ENCODE data around the gene PTOV1. TPM values are rescaled to one million over a fixed set of nuclear protein-coding genes. Genes with fewer than 3 reads are reported as not detected.

The PTOV1 gene
- total RNA-seq, 2 donors from 2014 or later = 179 to 252 TPM

GRCh38 chr19:49807904-49808675 lies 42.9 kb upstream of the PTOV1 start:
- DNase-seq (ENCODE audit: low spot score) = no peak
- H3K4me3 ChIP-seq = peak overlapping the region in 1 of 2 donors; percentile 48
- no peaks in the 10 kb centered on the region for H3K9me3 ChIP-seq
- no peaks in the 10 kb centered on the region for H3K27me3 ChIP-seq (replicated peaks; ENCODE audit: insufficient read depth)
- intact Hi-C loops (cut with DNase I) = loop anchor here (2.0 kb wide), 1 partner anchor 41 kb away; the partner anchor contains the start of gene AP2A1
- no peaks in the 10 kb centered on the region for H3K36me3 ChIP-seq
- no peak for TF ChIP-seq POLR2AphosphoS5 (IDR thresholded peaks at IDR 0.05)
- peaks cover 6% of the 10 kb centered on the region for H3K4me1 ChIP-seq (replicated peaks)
- WGBS = 78% methylated on average over 20 of the region's 20 CpGs
- peak overlapping the region; percentile 80 to 81 for H3K27ac ChIP-seq

GRCh38 chr19:49808711-49809159 lies 42.2 kb upstream of the PTOV1 start:
- peak; percentile 95 for DNase-seq (ENCODE audit: low spot score)
- Histone ChIP-seq H3K27ac (peak overlapping the region; percentile 80 to 81), H3K4me1 (replicated peaks) (peaks cover 6% of the 10 kb centered on the region), H3K36me3 (no peaks in the 10 kb centered on the region), H3K4me3 (peak overlapping the region; percentile 43 to 48), H3K9me3 (no peaks in the 10 kb centered on the region), H3K27me3 (replicated peaks; ENCODE audit: insufficient read depth) (no peaks in the 10 kb centered on the region)
- intact Hi-C loops (cut with DNase I) = loop anchor here (2.0 kb wide), 1 partner anchor 42 kb away; the partner anchor contains the start of gene AP2A1
- 2% methylated on average over 31 of the region's 31 CpGs for WGBS
- TF ChIP-seq CTCF (IDR thresholded peaks at IDR 0.05) (peak in 1 of 4 experiments; percentile 4), POLR2AphosphoS5 (IDR thresholded peaks at IDR 0.05) (peak; percentile 76), POLR2A (IDR thresholded peaks at IDR 0.05) (peak; percentile 76)

- Histone ChIP-seq H3K4me1 (replicated peaks) (peaks cover 6% of the 10 kb centered on the region), H3K27me3 (replicated peaks; ENCODE audit: insufficient read depth) (no peaks in the 10 kb centered on the region), H3K4me3 (peak overlapping the region; percentile 43 to 48), H3K9me3 (no peaks in the 10 kb centered on the region), H3K36me3 (no peaks in the 10 kb centered on the region), H3K27ac (peak overlapping the region; percentile 80 to 81)
- 4% methylated on average over 32 of the region's 50 CpGs for WGBS
- intact Hi-C loops (cut with DNase I) = loop anchor here (2.0 kb wide), 1 partner anchor 43 kb away; the partner anchor contains the start of gene AP2A1
- TF ChIP-seq CTCF (IDR thresholded peaks at IDR 0.05) = peak in 2 of 4 experiments; percentile 10 to 19
- no peak for TF ChIP-seq POLR2A (IDR thresholded peaks at IDR 0.05)
- DNase-seq (ENCODE audit: low spot score) = peak; percentile 32
Measured at GRCh38 chr19:49809160-49809940, 41.6 kb upstream of the PTOV1 start.

GRCh38 chr19:49809941-49810389 lies 41.0 kb upstream of the PTOV1 start:
- WGBS = 90% methylated on average over 5 of the region's 5 CpGs

More at GRCh38 chr19:49809941-49810389, 41.0 kb upstream of the PTOV1 start:
- no peaks in the 10 kb centered on the region for H3K9me3 ChIP-seq
- DNase-seq (ENCODE audit: low spot score) = no peak
- intact Hi-C loops (cut with DNase I) = loop anchor here (2.0 kb wide), 1 partner anchor 43 kb away; the partner anchor contains the start of gene AP2A1
- peaks cover 6% of the 10 kb centered on the region for H3K4me1 ChIP-seq (replicated peaks)
- peak overlapping the region; percentile 80 to 81 for H3K27ac ChIP-seq
- TF ChIP-seq POLR2A (IDR thresholded peaks at IDR 0.05) (peak; percentile 31), CTCF (IDR thresholded peaks at IDR 0.05) (no peak), POLR2AphosphoS5 (IDR thresholded peaks at IDR 0.05) (peak; percentile 41)
- no peaks in the 10 kb centered on the region for H3K36me3 ChIP-seq
- no peaks in the 10 kb centered on the region for H3K27me3 ChIP-seq (replicated peaks; ENCODE audit: insufficient read depth)
- H3K4me3 ChIP-seq = peak overlapping the region in 1 of 2 donors; percentile 48

All from prostate gland (tissue), 2 donors.